CD4-positive, alpha-beta T cell treated with Interleukin-17A for 4 hours (primary cell): ENCODE data around the gene HDAC5.
"Not testable (repeated sequence)": the region's sequence is repeated elsewhere in the genome, so short reads cannot be mapped to it uniquely, and the experiment has no call there.

Experiments
- DNase-seq: peaks from one replicate; pipeline ENCODE4 v3.0.0-alpha.2; 2020; ENCODE audit warnings: mixed read lengths

Gene HDAC5

GRCh38 chr17:44132275-44132821, 8.9 kb upstream of the HDAC5 start:
- DNase-seq: no peak

- DNase-seq: not testable (repeated sequence)
Measured at GRCh38 chr17:44131372-44131771, 7.9 kb upstream of the HDAC5 start.

- no peak for DNase-seq
Measured at GRCh38 chr17:44130693-44131349, 7.4 kb upstream of the HDAC5 start.

GRCh38 chr17:44128383-44128782, 4.9 kb upstream of the HDAC5 start:
- no peak for DNase-seq

GRCh38 chr17:44124118-44124438, 637 bp upstream of the HDAC5 start:
- DNase-seq: no peak

- DNase-seq: peak; percentile 43
Measured at GRCh38 chr17:44122816-44123355, 555 bp downstream of the HDAC5 start.

- no peak for DNase-seq
Measured at GRCh38 chr17:44121997-44122815, 1.2 kb downstream of the HDAC5 start.

GRCh38 chr17:44120851-44121605, 2.4 kb downstream of the HDAC5 start:
- DNase-seq: no peak

- DNase-seq: not testable (repeated sequence)
Measured at GRCh38 chr17:44120281-44120680, 3.2 kb downstream of the HDAC5 start.

- no peak for DNase-seq
Measured at GRCh38 chr17:44119798-44120197, 3.6 kb downstream of the HDAC5 start.

GRCh38 chr17:44119062-44119461, 4.4 kb downstream of the HDAC5 start:
- DNase-seq: no peak

GRCh38 chr17:44118427-44119050, 4.9 kb downstream of the HDAC5 start:
- DNase-seq: no peak

- no peak for DNase-seq
Measured at GRCh38 chr17:44117351-44117750, 6.1 kb downstream of the HDAC5 start.

GRCh38 chr17:44115585-44116415, 7.6 kb downstream of the HDAC5 start:
- peak; percentile 28 for DNase-seq

GRCh38 chr17:44113868-44114840, 9.3 kb downstream of the HDAC5 start:
- DNase-seq: no peak

- DNase-seq: no peak
Measured at GRCh38 chr17:44113382-44113781, 10.1 kb downstream of the HDAC5 start.

- no peak for DNase-seq
Measured at GRCh38 chr17:44112284-44113280, 10.9 kb downstream of the HDAC5 start.

GRCh38 chr17:44111777-44112176, 11.7 kb downstream of the HDAC5 start:
- DNase-seq: peak; percentile 17
